Nephron (organoid): ENCODE measurements around the gene SYNE2.

Source experiments
- H3K27ac Mint-ChIP-seq, 3 experiments: 2 replicates each; pipeline ENCODE4 v1.8.0; 2020; ENCODE audit warnings: mixed read lengths in 3 of 3, mild to moderate bottlenecking in 2 of 3, moderate library complexity in 1 of 3
- H3K27me3 Mint-ChIP-seq: 2 replicates; pipeline ENCODE4 v1.8.0; 2021; ENCODE audit warnings: low read depth, mild to moderate bottlenecking, moderate library complexity, mixed read lengths
- H3K36me3 Mint-ChIP-seq: 2 replicates; pipeline ENCODE4 v1.8.0; 2020; ENCODE audit warnings: low read depth, mixed read lengths
- H3K4me1 Mint-ChIP-seq: 2 replicates; pipeline ENCODE4 v1.8.0; 2020; ENCODE audit warnings: mixed read lengths
- H3K4me3 Mint-ChIP-seq, 3 experiments: 2 replicates each; pipeline ENCODE4 v1.8.0; 2020; ENCODE audit warnings: mild to moderate bottlenecking in 3 of 3, mixed read lengths in 3 of 3, moderate library complexity in 2 of 3
- H3K9me3 Mint-ChIP-seq: 2 replicates; pipeline ENCODE4 v1.8.0; 2020; ENCODE audit warnings: mixed read lengths
- TF ChIP-seq, protein P1 (sequence below), 3 experiments: fragments of 200-600 bp; sonication (generic); IDR thresholded peaks; one replicate each; pipeline ENCODE4 v1.5.0; 2021; ENCODE audit warnings: antibody characterized with exemption in 3 of 3; ENCODE audit not compliant: unreplicated experiment in 3 of 3

The SYNE2 gene

DNA sequence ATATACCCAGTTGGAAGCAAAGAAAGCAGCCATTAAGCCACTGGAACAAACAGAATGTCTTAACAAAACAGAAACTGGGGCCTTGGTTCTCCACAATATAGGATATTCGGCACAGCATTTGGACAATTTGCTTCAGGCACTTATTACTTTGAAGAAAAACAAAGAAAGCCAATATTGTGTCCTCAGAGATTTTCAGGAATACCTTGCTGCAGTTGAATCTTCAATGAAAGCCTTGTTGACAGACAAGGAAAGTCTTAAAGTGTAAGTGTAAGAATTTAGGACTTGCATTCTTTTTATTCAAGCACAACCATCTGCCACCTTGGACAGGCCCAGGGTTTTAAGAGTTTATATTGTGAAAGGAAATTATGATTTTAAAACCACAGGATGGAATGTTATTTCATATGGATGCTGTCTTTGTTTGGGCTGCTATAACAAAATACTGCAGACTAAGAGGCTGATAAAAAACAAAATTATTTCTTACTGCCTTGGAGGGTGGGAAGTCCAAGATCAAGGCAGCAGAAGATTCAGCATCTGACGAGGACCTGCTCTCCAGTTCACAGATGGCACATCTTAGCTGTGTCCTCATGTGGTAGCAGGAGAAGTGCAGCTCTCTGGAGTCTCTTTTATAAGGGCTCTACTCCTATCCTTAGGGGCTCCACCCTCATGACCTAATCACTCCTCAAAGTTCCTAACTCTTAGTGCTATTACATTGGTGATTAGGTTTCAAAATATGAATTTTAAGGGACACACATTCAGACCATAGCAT lies 197.0 kb downstream of the SYNE2 start:
- no peak overlapping the region for H3K27ac Mint-ChIP-seq
- no peaks in the 10 kb centered on the region for H3K27me3 Mint-ChIP-seq
- H3K4me3 Mint-ChIP-seq = no peak overlapping the region
- no peaks in the 10 kb centered on the region for H3K4me1 Mint-ChIP-seq
- TF ChIP-seq, protein P1, sequence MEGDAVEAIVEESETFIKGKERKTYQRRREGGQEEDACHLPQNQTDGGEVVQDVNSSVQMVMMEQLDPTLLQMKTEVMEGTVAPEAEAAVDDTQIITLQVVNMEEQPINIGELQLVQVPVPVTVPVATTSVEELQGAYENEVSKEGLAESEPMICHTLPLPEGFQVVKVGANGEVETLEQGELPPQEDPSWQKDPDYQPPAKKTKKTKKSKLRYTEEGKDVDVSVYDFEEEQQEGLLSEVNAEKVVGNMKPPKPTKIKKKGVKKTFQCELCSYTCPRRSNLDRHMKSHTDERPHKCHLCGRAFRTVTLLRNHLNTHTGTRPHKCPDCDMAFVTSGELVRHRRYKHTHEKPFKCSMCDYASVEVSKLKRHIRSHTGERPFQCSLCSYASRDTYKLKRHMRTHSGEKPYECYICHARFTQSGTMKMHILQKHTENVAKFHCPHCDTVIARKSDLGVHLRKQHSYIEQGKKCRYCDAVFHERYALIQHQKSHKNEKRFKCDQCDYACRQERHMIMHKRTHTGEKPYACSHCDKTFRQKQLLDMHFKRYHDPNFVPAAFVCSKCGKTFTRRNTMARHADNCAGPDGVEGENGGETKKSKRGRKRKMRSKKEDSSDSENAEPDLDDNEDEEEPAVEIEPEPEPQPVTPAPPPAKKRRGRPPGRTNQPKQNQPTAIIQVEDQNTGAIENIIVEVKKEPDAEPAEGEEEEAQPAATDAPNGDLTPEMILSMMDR (IDR thresholded peaks at IDR 0.05; ENCODE audit: unreplicated experiment in 3 of 3) = no peak
- peaks cover 59% of the 10 kb centered on the region for H3K36me3 Mint-ChIP-seq
- H3K9me3 Mint-ChIP-seq = no peaks in the 10 kb centered on the region

- Mint-ChIP-seq H3K27me3 (no peaks in the 10 kb centered on the region), H3K4me1 (no peaks in the 10 kb centered on the region), H3K4me3 (no peak overlapping the region), H3K9me3 (no peaks in the 10 kb centered on the region), H3K27ac (no peak overlapping the region), H3K36me3 (peaks cover 66% of the 10 kb centered on the region)
- TF ChIP-seq, protein P1 (IDR thresholded peaks at IDR 0.05; ENCODE audit: unreplicated experiment in 3 of 3) = no peak
Observed at GRCh38 chr14:64053694-64054669, 201.2 kb downstream of the SYNE2 start.

DNA sequence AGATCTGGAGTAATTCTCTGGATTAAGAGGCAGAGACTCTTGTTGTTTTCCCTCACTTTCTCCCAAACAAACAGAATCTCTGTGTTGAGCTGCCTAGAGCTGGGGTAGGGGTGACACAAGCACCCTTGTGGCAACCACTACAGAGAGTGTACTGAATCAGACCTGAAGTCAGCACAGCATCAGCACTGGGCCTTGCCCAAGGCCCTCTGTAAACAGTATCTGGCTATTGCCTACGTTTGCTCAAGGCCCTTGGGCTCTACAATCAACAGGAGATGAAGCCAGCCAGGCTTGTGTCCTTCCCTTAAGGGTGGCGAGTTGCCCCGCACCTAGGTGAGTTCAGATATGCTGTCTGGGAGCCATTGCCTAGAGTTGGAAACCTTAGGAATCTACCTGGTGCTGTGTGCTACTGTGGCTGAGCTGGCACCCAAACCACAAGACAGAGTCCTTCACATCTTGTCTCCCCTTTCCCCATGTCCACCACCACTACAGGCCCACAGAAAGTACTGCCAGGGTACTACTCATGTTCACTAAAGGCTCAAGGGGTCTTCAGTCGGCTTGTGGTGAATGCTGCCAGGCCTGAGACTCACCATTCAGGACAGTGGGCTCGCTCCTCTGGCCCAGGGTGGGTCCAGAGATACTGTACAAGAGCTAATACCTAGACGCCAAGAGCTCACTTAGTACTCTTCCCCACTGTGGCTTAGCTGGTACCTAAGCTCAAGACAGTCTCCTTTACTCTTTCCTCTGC lies 206.8 kb downstream of the SYNE2 start:
- no peaks in the 10 kb centered on the region for H3K9me3 Mint-ChIP-seq
- H3K36me3 Mint-ChIP-seq = peaks cover 39% of the 10 kb centered on the region
- H3K27ac Mint-ChIP-seq = no peak overlapping the region
- H3K27me3 Mint-ChIP-seq = no peaks in the 10 kb centered on the region
- TF ChIP-seq, protein P1 (IDR thresholded peaks at IDR 0.05; ENCODE audit: unreplicated experiment in 3 of 3) = no peak
- H3K4me1 Mint-ChIP-seq = no peaks in the 10 kb centered on the region
- no peak overlapping the region for H3K4me3 Mint-ChIP-seq

- Mint-ChIP-seq H3K36me3 (peaks cover 36% of the 10 kb centered on the region), H3K9me3 (no peaks in the 10 kb centered on the region), H3K4me3 (no peak overlapping the region), H3K27ac (no peak overlapping the region), H3K27me3 (no peaks in the 10 kb centered on the region), H3K4me1 (no peaks in the 10 kb centered on the region)
- TF ChIP-seq, protein P1 (IDR thresholded peaks at IDR 0.05; ENCODE audit: unreplicated experiment in 3 of 3) = no peak
Observed at GRCh38 chr14:64060199-64060545, 207.4 kb downstream of the SYNE2 start.

DNA sequence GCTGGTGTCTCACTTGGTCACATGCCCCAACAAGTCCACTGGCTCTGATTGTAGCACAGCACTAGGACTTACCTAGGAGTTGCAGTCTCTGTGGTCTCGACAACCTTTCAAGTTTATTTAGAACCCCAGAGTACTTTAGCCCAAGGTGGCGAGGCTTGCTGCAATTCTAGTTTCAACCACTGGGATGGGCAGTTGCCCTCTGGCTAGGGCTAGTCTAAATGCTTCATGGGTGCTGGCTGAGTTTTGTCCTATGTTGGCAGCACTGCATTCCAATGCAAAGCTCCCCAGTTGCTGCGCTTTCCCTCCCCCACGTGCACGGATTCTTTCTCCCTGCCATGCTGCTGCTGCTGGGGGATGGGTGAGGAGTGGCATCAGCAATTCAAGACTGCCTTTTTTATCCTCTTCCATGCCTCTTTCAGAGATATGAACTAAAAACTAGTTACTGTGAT lies 207.9 kb downstream of the SYNE2 start:
- Mint-ChIP-seq H3K9me3 (no peaks in the 10 kb centered on the region), H3K4me1 (no peaks in the 10 kb centered on the region), H3K27ac (no peak overlapping the region), H3K4me3 (no peak overlapping the region), H3K36me3 (peaks cover 40% of the 10 kb centered on the region), H3K27me3 (no peaks in the 10 kb centered on the region)
- TF ChIP-seq, protein P1 (IDR thresholded peaks at IDR 0.05; ENCODE audit: unreplicated experiment in 3 of 3) = peak in 2 of 3 experiments; percentile 17 to 31
